ENCODE results near the gene CLINT1.

The CLINT1 gene

DNA sequence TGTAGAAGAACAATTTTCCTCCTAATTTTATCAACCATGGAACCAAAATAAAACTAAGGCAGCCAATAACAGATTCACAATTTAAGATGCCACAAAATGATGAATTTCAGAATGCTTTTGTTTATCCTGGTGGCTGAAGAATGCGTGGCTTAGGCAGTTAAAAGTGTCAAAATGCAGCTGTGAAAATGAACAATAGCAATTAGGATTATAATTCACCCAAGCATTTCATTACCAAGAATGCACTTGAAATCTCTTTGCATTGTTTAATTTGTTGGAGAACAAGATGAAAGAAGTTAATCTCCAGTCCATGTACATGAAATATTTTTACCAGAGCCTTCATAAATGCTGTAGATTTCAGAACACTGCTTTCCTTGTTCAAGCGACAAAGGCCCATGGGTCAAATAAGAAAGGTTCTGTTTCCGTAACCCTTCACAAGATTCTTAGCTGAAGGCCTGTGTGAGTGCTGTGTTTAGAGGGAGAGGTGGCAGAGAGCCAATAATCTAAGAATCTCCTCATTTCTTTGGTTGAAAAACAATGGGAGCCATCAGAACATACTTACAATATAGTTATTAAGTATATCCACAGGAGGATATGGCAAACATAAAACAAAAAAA, 39.3 kb downstream of the CLINT1 start:
- DNase-seq: no peak

- DNase-seq: no peak
These were observed 40.6 kb downstream of the CLINT1 start for GRCh38 chr5:157818368-157818767.

GRCh38 chr5:157817928-157818327, 41.0 kb downstream of the CLINT1 start:
- no peak for DNase-seq

DNA sequence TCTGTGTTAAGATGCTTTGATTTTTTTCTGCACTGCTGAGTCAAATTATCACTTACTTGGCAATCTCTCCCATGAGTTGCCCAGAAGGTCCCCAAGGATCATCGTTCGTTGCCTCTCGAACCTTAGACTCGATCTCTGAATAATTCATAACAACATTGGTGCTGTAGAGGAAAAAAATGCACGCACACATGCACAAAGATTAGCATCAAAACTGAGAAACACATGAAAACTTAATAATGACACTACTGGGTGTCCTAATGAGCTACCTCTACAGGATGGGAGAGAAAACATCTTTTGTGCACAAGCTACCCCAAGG, 41.6 kb downstream of the CLINT1 start:
- no peak for DNase-seq

GRCh38 chr5:157816682-157817386, 42.1 kb downstream of the CLINT1 start:
- DNase-seq: peak; percentile 71

DNA sequence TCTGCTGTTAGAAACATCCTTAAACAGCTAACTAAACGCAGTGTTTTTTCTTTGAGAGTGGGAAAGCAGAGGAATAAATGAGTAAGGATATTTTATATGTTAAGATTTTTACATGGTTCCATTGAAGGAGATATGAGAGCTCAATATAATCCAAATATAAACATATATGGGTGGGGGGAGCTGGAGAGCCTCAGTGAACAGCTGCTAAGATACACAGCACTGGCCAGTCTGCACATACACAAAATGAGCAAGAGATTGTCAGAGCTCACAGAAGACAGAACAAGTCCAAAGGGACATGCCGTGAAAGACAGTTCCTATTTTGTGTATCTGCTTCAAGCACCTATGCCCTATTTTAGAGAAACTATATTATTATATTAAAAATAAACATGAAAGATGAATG, 46.9 kb downstream of the CLINT1 start:
- no peak for DNase-seq

GRCh38 chr5:157808043-157808442, 50.9 kb downstream of the CLINT1 start:
- DNase-seq: no peak

DNA sequence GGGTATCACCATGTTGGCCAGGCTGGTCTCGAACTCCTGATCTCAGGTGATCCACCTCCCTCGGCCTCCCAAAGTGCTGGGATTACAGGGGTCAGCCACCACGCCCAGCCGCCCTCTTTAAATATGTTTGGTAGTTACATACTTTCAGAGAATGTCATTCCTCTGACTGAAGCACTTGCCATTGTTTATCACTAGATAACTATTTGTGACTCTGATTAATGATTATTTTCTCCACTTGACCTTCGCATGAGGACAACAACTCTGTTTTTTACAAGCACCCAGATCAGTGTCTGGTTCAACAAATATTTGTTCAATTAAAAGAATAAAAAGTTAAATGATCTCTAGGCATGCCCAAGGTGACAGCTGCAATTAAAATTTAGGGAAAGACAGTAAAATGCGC, 56.2 kb downstream of the CLINT1 start:
- DNase-seq: no peak

DNA sequence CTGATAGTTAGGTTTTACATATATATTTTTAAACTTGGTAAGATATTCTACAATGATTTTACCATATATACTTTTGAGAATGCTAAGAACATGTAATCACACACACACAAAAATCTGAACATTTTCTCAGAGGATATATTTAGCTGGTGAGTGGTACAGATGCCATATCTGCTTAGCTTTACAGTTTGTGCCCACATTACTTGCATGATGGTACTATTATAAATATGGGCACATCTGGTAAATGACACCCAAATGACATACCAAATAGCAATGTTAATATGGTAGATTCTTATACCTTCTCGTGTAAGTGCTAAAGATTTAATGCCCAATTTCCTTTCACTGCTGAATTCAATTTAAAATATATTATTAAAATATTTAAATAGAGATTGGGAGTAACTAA, 58.8 kb downstream of the CLINT1 start:
- DNase-seq: no peak

- no peak for DNase-seq
These were observed 59.4 kb downstream of the CLINT1 start for GRCh38 chr5:157799578-157799977.

DNA sequence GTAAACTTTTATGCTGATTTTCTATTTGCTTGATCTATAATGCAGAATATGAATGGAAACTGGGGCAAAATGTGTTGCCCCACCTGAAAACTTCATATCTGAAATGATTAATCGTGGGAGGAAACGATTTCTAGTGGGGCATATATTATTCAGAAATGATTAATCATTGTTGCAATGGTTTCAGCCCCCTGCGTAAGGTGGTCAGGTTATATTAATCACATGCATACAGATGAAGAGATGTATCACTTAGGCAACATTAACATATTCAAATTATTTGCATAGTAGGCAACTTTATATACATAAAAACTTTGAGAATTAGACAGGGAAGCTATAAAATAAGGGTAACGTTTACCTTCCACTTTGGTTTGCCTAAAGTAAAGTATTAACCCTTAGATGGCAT, 65.6 kb downstream of the CLINT1 start:
- no peak for DNase-seq

GRCh38 chr5:157785801-157786200, 73.1 kb downstream of the CLINT1 start:
- DNase-seq: no peak

- DNase-seq: no peak
These were observed 79.7 kb downstream of the CLINT1 start for GRCh38 chr5:157779221-157779620.

DNA sequence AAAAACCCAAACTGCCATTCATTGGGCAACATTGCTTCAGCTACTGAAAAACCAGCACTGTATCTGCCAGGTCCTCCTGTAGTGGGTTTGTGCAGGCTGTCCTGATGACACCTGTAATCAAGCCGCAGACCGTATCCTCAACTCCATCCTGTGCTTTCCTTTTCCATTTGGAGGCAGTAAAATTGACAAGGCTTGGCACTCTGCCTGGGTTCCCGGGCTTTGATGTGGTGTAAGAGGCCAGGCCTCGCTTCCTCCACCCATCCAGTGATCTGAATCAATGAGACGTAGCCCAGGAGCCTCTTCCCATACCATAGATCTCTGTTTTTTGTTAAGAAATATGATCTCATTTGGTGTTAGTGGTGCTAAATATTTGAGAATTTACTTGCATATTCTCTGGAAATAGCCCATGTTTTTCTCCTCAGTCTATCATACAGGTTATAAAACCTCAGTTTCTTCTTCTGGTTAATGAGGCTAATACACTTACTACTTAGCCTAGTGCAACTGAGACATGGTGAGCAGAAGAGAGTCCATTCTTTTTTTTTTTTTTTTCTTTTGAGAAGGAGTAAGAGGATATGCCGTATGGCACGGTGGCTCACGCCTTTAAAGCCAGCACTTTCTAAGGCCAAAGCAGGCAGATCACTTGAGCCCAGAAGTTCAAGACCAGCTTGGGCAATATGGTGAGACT, 80.7 kb downstream of the CLINT1 start:
- peak; percentile 13 for DNase-seq

GRCh38 chr5:157772127-157772526, 86.8 kb downstream of the CLINT1 start:
- DNase-seq: no peak

- DNase-seq: no peak
These were observed 88.3 kb downstream of the CLINT1 start for GRCh38 chr5:157770665-157771064.

DNA sequence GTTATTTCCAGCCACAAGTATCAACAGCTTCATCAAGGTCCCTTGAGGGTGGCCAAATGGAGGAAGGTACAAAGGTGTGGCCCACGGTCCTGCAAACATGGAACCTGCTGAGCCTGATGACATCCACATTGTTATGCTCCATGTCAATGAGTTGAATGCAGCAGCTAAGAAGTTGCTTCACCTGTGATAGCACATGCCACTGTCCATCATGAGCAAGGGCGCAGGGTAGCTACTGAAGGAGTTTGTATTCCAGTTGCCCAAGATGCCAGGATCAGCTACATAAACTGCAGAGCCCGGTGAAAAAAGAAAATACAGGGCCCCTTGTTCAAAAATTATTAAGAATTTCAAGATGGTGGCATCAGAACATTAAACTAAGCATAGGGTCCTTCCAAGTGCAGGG, 91.3 kb downstream of the CLINT1 start:
- DNase-seq: no peak

DNA sequence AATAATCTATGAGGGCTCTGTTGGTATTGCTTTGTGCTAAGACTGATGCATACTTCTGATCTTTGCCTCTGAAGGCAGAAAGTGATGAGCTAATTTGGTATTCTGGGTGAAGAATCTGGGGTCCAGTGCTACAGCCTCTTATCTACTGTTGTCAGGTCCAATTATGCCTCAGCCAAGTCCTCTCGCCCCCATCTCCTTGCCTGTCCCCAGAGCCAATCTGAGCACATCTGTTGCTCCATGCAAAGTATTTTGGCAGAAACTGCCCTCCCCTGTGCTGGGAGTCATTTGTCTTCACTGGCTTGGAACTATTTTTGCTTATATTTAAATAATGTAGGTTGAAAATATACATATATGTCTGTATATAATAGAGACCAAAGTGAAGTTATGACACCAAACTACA, 92.0 kb downstream of the CLINT1 start:
- peak; percentile 12 for DNase-seq

- no peak for DNase-seq
These were observed 92.5 kb downstream of the CLINT1 start for GRCh38 chr5:157766442-157766841.

- no peak for DNase-seq
These were observed 94.4 kb downstream of the CLINT1 start for GRCh38 chr5:157764531-157764930.

DNA sequence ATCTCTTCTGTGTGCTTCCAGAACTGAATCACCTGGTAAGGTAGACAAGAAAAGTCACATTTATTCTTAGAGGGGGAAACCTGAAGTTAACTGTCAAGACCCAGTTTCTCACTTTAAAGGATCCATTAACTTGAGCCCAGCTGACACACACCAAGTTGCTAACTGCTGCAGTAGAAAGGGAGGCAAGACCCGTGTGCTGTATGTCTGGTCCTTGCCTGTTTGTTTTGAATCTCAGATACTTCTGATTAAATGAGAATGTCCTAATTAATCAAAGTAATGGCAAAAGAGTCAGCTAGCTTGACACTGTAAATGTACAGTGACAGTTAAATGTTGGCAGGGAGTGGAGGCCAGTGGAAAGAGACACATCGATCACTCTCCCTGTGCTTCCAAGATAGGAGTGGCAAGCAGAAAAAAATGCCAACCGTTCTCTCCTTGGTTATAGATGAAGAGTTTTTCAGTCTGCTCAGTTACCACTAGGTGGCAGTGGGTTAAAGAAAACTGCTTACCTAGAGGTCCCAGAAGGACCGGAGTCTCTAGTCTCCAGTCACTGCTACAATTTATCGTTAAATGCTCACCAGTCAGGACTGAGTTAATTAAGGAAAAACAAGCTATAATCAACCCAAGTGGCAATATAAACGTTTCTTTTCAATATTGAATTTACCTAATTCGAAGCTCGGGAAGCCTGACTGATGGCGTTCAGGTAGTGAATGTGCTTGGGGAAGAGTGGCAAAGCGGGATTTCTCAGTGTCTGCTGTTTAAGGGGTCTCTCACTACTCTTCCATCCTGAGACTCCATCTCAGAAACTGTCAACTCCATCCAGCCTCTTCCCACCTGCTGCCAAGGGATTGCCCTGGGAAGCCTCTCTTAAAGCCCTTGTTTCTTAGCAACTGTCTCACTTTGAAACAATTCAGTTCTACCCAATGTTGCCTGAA, 97.0 kb downstream of the CLINT1 start:
- DNase-seq: peak; percentile 89

DNA sequence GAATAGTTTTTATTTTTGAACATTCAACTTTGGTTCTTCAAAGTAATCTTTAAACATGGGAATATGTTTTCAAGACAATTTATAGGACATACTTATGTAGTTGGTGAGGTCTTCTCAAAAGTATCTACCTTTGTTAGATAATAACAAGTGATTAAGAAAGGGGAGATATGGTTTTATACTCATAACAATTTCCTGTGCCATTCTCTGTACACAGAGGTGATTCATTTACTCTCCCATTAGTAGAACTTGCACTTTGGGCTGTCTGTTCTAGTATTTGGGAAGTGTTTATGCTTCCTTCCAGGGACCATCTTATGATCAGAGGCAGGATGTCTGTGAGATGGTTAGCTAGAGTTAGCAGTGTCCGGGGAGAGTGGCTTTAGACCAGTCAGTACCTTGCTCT, 100.2 kb downstream of the CLINT1 start:
- DNase-seq: no peak

- no peak for DNase-seq
These were observed 102.8 kb downstream of the CLINT1 start for GRCh38 chr5:157756122-157756521.

All from hematopoietic multipotent progenitor cell treated with erythropoietin and hydrocortisone succinate and interleukin-3 and kit ligand, for 6 days (in vitro differentiated cells).